Stimulated activated CD4-positive, alpha-beta T cell treated with anti-CD3 and anti-CD28 coated beads, TNF-alpha, amount 100 ng/mL, for 4 hours (primary cell): ENCODE data around the gene NPLOC4.
"Not testable (repeated sequence)": the region's sequence is repeated elsewhere in the genome, so short reads cannot be mapped to it uniquely, and the experiment has no call there.

Experiments used
- DNase-seq, 3 experiments: peaks; one replicate each; pipeline ENCODE4 v3.0.0-alpha.2; 2020; ENCODE audit warnings: low read depth in 3 of 3

The NPLOC4 gene

DNA sequence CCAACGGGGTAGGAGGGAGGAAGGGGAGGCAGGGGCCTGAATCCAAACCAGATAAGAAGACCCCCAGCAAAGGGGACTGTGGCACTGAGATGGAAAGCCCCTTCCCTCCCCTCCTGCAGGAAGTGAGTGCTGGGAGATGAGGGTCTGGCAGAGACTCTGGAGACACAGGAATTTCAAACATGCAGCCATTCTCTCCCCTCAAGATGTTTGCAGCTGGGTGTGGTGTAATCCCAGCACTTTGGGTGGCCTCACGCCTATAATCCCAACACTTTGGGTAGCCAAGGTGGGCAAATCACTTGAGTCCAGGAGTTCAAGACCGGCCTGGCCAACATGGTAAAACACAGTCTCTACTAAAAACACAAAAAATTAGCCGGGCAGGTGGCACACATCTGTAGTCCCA, 50.8 kb downstream of the NPLOC4 start:
- no peak for DNase-seq

DNA sequence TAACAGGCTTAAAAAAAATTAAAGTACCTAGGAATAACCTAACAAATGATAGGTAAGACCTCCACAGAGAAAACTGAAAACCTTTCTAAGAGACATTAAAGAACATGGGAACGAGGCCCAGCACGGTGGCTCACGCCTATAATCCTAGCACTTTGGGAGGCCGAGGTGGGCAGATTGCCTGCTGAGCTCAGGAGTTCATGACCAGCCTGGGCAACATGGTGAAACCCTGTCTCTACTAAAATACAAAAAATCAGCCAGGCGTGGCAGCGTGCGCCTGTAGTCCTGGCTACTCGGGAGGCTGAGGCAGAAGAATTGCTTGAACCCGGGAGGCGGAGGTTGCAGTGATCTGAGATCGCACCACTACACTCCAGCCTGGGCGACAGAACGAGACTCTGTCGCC, 52.1 kb downstream of the NPLOC4 start:
- DNase-seq = not testable (repeated sequence)

DNA sequence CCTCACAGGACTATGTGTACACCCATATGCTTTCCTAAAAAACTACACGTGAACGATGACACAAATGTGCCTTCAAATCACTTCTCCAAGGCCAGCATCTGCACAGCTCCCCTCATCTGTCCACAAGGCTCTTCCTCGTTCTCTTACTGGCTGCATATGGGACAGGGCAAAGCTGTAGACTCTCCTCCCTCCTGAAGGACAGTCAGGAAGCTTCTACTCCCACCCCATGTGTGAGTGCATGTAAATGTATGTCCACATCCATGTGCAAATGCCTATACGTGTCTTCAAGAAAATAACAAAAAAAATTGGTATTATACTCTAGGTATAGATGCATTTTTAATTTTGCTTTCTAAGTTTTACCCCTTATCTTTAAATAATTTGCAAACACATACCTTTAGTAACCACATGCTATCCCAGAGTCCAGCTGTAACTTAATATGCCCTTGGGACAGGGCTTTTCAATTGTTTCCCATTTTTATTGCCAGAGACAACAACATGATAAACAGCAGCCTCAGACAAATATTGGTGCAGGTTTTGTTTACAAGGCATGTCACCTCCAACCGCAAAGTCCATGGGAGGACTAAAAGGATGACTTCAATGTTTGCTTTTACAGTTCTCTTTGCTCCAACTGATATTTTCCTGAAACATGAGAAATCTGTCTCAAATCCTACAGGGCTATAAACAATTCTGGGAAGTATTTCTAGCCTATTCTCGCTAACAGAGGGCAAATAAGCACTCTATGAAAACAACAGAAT, 53.1 kb downstream of the NPLOC4 start:
- no peak for DNase-seq

DNA sequence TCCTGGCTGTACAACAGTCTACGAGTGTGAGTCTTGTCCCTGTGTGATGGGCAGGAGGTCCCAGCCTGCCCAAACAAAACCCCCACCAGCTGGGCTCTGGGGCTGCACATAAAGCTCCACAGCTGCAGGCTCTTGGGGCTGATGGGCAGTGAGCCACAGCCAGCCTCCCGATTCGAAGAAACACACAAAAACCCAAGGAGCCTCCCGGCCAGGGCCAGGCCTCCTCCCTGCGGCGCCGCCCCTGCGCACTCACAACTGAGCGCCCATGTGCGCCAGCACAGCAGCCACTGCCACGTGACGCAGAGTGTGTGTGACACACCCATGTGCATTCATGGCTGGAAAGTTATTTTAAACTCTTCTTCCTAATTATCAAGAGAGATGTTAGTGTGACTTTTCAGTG, 54.2 kb downstream of the NPLOC4 start:
- DNase-seq = no peak

DNA sequence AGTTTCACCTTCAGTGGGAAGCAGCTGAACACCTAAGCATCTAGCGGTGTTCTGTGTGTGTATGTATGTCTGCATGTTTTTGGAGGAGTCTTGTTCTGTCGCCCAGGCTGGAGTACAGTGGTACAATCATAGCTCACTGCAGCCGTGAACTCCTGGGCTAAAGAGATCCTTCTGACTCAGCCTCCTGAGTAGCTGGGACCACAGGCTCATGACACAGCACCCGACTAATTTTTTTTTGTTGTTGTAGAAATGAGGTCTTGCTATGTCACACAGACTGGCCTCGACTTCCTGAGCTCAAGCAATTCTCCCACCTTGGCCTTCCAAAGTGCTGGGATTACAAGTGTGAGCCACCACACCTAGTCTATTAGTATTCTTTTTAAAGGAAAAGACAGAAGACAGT, 54.6 kb downstream of the NPLOC4 start:
- DNase-seq = no peak

DNA sequence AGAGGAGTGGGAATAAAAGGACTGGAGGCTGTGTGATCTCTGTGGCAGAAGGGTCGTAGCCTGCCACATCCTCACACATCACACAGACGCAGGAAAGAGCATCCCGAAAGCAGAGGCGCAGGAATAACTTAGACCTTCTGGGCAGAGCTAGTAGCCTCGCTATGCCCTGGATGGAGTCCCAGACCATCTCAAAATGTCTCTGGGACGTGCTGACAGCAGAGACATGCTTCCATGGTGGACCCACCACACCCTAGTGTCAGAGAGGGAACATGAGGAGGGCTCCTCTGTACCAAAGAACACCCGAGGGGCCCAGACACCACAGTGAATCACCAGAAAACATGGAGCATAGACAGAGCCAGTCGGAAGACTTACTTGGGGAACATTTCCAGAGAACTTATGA, 55.2 kb downstream of the NPLOC4 start:
- DNase-seq = no peak

DNA sequence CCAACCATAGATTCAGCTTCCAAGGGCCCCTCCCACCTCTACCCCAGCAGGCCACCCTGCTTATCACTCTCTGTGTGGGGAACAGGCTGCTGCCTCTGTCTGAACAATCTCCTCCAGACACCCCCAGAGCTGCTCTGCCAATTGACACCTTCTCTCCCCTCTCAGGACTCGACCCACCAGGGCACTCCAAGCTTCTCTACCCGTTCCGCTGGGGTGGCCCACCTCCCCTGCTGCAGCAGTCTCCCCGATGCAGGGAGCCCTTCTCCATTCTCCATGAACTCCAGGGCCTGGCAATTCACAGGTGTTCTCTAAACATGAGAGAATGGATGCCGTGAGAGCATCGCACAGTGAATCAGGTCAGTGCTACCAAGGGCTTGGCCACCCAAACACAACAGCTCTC, 56.4 kb downstream of the NPLOC4 start:
- no peak for DNase-seq

DNA sequence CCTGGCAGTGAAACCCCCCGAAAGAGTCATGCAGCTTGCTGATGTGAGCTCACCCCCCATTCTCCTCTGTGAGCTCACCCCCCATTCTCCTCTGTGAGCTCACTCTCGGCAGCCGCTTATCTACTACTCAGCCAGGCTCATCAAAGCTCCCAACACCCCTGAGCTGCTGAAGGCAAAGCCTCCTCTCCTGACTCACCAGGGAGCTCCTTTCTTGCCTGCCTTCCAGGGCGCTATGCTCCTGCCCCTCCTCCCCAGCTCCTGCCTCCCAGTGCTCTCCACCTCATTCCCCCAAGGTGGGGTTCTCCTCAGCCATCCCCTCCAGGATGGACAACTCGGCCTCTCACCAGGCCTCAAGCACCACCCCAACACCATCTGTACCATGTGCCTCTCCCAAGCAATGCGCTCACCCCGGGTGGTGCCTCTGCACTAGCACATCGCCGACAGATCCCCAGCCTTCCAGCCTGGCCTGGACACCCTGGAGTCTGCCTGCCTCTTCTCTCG, 57.0 kb downstream of the NPLOC4 start:
- DNase-seq = no peak

DNA sequence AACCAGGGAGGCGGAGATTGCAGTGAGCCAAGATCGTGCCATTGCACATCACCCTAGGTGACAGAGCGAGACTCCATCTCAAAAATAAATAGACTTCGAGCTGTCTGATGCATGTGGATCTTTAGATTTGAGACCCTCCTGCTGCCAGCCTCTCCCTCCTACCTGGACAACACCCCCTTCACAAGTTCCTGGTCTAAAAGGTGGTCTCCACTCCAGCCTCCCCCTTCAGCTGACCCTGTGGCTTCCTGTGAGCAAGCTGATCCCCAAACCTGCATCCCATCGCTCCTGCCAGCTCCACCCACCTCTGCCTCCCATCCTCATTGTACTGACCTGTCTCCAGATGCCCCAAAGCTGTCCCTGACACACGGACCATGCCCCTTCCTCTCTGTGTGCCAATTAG, 57.6 kb downstream of the NPLOC4 start:
- no peak for DNase-seq

DNA sequence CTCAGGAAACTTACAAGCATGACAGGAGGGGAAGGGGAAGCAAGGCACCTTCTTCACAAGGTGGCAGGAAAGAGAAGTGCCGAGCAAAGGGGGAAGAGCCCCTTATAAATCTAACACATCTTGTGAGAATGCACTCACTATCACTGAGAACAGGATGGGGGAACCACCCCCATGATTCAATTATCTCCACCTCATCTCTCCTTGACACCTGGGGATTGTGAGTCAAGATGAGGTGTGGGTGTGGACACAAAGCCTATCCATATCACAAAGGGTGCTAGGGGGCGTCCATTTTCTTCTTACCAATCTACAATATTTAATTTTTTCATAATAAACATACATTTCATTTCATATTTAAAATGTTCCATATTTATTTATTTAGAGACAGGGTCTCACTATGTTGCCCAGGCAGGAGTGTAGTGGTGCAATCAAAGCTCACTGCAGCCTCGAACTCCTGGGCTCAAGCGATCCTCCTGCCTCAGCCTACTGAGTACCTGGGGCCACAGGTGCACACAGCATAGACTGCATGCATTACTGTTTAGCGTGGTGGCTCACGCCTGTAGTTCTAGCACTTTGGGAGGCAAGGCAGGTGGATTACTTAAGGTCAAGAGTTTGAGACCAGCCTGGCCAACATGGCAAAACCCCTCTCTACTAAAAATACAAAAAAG, 58.2 kb downstream of the NPLOC4 start:
- DNase-seq = no peak

DNA sequence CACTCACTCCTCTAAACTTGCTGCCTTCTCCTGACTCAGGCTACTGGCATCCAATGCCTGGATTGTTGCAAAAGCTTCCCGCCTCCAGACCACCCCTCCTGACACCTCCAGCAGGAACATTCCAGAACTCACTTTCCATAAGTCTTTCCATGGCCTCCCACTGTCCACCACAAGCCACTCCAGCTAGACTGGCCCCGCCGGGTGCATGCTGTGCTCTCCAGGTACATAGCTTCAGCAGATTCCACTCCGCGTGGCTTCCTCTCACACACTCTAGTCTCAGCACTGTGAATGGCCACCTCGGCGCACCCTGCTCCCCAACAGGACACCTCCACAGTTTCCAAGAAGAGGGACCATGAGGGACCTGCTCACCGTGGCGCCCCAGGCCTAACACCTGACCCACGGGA, 58.9 kb downstream of the NPLOC4 start:
- DNase-seq = no peak

DNA sequence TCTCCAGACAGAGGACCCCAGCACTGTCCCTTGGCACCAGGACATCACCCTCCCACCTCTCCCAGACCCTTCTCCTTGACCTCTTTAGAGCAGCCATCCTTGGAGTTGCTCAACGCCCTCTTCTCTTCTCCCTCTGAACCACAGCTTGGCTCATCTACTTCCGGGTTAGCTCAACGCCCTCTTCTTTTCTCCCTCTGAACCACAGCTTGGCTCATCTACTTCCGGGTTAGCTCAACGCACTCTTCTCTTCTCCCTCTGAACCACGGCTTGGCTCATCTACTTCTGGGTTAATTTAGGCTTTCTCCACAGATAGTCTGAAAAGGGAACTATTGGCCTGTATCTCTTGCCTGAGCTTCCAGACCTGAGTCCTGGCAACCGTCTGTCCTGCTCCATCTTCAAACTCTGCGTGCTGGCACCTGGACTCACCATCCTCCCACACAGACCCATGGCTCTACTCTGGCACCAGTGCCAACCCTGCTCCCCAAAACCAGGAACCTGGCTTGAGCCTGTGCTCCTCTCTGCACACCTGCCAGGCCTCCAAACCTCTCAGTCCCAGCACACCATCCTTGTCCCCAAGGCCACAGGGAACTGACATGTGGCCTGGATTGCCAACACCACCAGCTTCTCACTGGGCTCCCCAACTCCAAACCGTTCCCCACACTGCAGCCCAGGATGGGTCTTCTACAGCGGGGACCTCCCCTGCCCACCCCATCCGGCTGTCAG, 59.5 kb downstream of the NPLOC4 start:
- DNase-seq = no peak

DNA sequence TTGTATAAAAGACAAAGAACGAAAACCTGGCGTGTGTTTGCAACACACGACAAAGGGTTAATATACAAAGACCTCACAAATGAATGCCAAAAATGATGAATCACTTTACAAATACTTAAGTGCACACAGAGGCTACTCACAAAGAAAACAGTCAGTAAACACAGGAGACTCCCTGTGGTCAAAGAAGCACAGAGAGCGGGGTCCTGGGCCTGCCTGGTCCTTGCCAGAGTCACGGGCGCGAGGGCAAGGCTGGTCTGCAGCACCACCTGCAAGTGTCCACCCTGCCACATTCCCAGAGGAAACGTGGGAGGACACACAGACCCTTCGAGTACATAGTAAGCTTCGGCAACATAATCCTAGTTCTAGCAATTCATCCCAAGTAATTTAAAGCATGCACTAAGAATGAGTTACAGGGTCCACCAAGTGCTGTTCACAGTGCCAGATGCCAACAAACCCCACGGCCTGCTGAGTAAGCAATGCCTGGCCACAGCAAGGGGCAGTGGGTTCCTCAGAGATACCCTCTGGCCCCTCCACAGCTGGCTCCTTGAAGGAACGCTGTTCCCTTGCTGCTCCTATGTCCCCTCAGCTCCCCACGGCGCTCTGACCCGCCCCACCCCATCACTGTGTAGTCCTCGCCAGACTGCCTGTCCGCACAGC, 60.2 kb downstream of the NPLOC4 start:
- no peak for DNase-seq

DNA sequence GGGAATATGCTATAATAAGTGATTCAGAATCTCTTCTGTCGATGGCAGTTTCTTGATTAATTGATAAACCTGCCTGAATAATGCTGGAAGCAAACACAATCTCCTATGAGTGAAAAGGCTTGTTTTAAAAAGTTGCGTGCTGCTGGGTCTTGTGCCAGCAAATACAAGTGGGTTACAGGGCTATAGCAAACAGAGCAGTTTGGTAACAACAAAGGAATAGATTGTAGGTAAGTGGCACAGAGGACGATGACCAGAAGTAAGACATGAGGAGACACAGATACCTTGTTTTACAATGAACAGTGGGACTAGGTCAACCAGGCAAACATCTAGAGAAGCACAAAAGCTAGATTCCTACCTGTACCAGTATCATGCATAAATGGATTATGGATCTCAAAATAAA, 61.1 kb downstream of the NPLOC4 start:
- no peak for DNase-seq

DNA sequence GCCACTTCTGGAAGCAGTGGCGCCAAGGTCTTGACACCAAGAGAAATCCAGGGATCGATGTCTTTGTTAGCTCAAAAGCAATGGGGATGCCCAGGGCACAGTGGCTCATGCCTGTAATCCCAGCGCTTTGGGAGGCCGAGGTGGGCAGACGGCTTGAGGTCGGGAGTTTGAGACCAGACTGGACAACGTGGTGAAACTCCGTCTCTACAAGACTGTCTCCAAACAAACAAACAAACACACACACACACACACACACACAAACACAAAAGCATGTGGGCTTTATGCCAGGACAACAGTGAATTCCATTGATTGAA, 62.3 kb downstream of the NPLOC4 start:
- no peak for DNase-seq

DNA sequence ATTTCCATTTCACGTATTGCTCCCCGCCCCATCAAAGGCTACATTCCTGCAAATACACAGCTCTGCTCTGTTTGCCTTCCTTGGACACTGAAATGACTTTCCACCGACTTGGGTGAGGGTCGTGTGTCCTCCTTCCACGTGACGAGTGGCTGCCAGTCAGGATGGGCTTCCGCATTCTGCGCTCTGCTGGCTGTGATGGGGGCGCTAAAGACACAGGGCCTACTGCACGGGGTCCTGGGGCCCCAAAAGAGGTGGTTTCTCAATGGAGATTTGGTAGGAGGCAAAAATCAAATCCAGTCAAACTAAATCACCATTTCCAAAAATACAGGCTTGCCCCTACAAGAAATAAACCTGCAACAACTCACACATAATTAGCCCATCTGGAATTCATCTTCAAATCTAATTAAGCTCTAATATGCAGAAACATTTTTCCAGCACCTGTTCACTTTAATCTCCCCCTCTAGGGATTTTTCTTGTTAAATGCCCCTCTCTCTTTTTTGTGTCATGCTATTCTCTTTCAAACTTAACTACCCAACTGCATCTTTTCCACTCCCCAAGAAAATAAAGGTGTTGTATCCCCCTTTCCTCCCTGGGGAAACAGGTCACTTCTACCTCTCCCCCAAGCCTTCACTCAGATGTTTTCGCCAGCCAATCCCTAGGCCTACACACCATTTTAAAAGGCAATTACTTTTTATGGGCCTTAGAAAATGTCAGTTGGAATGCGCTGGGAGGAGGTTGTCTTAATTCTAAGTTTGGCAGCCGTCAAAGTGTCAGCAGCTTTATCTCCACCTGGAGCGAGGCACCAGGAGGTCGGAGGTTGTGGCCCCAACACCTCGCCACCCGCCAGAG, 62.9 kb downstream of the NPLOC4 start:
- no peak for DNase-seq

DNA sequence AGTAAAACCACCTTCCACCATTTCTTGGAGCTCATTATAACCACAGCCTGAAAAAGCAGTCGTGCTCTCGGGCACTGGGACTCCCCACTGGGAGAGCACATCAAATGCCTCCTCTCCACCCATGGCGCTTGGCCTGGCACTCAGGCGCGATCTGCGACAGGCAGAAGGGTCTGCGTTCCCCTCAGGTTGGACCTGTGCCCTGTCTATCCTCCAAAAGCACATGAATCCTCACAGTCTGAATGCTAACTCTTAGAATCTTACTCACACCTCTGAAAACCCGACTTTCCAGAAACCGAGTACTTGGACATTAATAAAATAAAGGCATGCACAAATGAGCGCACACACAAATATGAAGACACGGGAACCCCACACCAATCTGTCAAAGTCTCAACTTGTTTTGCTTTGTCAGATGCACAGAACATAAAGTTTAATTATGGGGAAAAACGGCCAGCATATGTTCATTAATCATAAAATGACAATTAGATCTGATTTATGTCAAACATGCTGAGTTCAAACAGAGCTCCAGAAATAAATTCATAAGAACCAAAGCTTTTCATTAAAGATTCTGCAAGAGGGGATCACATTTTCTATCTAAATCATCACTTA, 64.2 kb downstream of the NPLOC4 start:
- no peak for DNase-seq

DNA sequence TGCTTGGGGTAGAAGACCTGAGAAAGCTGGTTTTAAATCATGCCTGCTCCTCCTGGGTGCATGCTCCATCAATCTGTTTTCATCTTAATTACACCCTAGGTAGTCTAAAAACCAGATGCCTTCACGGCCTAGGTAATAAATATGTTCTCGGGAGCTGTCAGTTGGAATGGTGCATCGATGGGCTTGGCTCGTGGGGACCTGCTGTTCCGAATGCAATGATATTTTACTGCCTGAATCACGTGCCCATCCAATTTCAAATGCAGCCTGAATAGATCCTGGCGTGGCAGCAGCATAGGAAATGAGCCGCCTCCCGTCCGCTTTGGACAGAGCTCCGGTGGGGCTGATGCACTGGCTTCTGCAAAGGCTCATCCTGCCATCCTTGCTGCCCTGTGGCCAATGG, 65.9 kb downstream of the NPLOC4 start:
- no peak for DNase-seq

DNA sequence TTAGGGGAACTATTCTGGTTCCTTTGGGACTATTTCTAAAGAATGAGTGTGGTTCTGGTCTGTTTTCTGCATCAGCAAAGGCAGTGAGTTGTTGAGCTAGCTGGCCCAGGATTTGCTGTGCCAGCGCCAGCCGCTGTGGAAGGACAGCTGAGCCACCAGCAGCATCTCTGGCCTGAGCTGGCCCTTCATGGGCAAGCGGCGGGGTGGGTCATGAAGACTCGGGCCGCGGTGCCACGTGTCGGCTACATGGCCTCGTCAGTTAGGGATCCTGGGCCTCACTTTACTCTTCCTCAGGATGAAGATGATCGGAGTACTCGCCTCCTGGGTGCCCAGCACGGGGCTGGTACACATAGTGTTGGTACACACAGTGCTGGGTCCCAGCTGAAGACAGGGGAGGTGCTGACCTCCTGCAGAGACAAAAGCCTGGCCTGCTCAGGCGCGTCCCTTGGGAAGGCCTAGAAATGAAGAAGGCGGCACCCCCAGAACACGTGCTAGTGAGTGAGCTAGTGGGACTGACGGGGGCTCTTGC, 66.9 kb downstream of the NPLOC4 start:
- no peak for DNase-seq

DNA sequence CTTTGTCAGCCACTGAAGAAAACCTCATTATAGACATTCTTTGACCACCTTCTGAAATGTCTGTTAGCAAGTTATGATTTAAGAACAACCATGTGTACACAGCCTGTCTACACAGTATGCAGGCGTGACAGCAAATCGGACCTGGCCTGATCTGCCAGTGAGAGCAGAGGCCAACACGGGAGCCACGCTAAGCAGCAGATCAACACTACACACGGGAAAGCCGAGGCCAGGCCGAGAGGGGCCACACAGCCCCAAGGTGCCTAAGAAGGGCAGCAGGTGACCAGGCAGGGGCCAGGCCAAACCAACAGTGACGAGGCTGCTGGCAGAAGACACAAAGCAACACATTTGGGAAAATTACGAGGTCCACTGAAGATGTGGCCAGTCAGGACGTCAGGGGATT, 68.5 kb downstream of the NPLOC4 start:
- no peak for DNase-seq

DNA sequence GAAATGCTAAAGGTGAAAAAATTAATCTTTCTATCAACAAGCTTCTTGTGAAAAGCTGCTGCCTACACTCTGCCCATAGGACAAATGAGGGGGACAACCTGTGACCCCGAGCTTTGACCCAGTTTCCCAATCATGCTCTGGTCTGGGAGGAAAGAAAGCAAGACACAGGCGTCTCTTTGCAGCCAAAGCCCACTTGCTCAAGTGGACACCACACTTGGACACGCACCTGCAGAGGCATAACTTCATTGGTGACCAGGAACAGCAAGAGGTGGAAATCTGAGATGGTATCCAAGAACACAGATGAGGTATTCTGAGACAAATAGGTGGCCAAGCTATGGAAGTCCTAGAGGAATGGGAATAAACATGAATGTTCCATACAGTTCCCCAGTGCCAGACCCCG, 69.7 kb downstream of the NPLOC4 start:
- DNase-seq = no peak
